ENCODE results near the gene MYO1D.
A peak's percentile ranks its signal among the peaks of the same experiment; 100 is the strongest.

MYO1D gene

GRCh38 chr17:32523017-32523680 is 353.8 kb downstream of the MYO1D start:
- Histone ChIP-seq H3K9me3 (replicated peaks; ENCODE audit: insufficient read depth, low read length) (no peaks in the 10 kb centered on the region), H3K79me2 (ENCODE audit: low read length) (peaks cover 3% of the 10 kb centered on the region; the same call in 1 of the 2 replicates), H2AFZ (ENCODE audit: low read length) (no peak overlapping the region), H3K27ac (ENCODE audit: low read length) (peak overlapping the region; percentile 65), H3K9me2 (replicated peaks; ENCODE audit: insufficient read depth, low read length) (no peaks in the 10 kb centered on the region), H3K27me3 (replicated peaks; ENCODE audit: insufficient read depth, low read length) (no peaks in the 10 kb centered on the region), H3K4me3 (ENCODE audit: low read length) (no peak overlapping the region), H3F3A (ENCODE audit: insufficient read depth, low read length) (peaks cover 18% of the 10 kb centered on the region), H4K20me1 (ENCODE audit: insufficient read depth, low read length) (peaks cover 3% of the 10 kb centered on the region; the same call in 1 of the 2 replicates), H3K36me3 (replicated peaks; ENCODE audit: insufficient read depth, low read length) (no peaks in the 10 kb centered on the region), H3K4me2 (ENCODE audit: low read depth, low read length) (peak overlapping the region; percentile 69), H3K9ac (ENCODE audit: low read length) (peak overlapping the region; percentile 25; the same call in 1 of the 2 replicates), H3K4me1 (ENCODE audit: low read length) (peaks cover 25% of the 10 kb centered on the region)
- no peak for TF ChIP-seq EZH2phosphoT487 (IDR thresholded peaks at IDR 0.05; ENCODE audit: low read length)
- DNase-seq = peak; percentile 89

GRCh38 chr17:32520737-32521404 is 356.1 kb downstream of the MYO1D start:
- H3K79me2 ChIP-seq (ENCODE audit: low read length) = peaks cover 3% of the 10 kb centered on the region; the same call in 1 of the 2 replicates
- H2AFZ ChIP-seq (ENCODE audit: low read length) = no peak overlapping the region
- H3K4me1 ChIP-seq (ENCODE audit: low read length) = peaks cover 25% of the 10 kb centered on the region
- no peaks in the 10 kb centered on the region for H3K27me3 ChIP-seq (replicated peaks; ENCODE audit: insufficient read depth, low read length)
- no peak for TF ChIP-seq EZH2 (optimal IDR thresholded peaks at IDR 0.05; ENCODE audit: low read depth, low read length)
- no peak for TF ChIP-seq EZH2phosphoT487 (IDR thresholded peaks at IDR 0.05; ENCODE audit: low read length)
- TF ChIP-seq CTCF (IDR thresholded peaks at IDR 0.05; ENCODE audit: low read length) = no peak
- peaks cover 18% of the 10 kb centered on the region for H3F3A ChIP-seq (ENCODE audit: insufficient read depth, low read length)
- no peaks in the 10 kb centered on the region for H3K9me3 ChIP-seq (replicated peaks; ENCODE audit: insufficient read depth, low read length)
- no peak for DNase-seq
- H3K27ac ChIP-seq (ENCODE audit: low read length) = no peak overlapping the region
- H3K4me2 ChIP-seq (ENCODE audit: low read depth, low read length) = no peak overlapping the region
- no peak overlapping the region for H3K4me3 ChIP-seq (ENCODE audit: low read length)
- peaks cover 3% of the 10 kb centered on the region; the same call in 1 of the 2 replicates for H4K20me1 ChIP-seq (ENCODE audit: insufficient read depth, low read length)
- no peaks in the 10 kb centered on the region for H3K36me3 ChIP-seq (replicated peaks; ENCODE audit: insufficient read depth, low read length)
- no peak overlapping the region for H3K9ac ChIP-seq (ENCODE audit: low read length)
- H3K9me2 ChIP-seq (replicated peaks; ENCODE audit: insufficient read depth, low read length) = no peaks in the 10 kb centered on the region

GRCh38 chr17:32520104-32520701 is 356.7 kb downstream of the MYO1D start:
- H3K79me2 ChIP-seq (ENCODE audit: low read length) = peaks cover 3% of the 10 kb centered on the region; the same call in 1 of the 2 replicates
- no peaks in the 10 kb centered on the region for H3K36me3 ChIP-seq (replicated peaks; ENCODE audit: insufficient read depth, low read length)
- H3K27ac ChIP-seq (ENCODE audit: low read length) = no peak overlapping the region
- TF ChIP-seq CTCF (IDR thresholded peaks at IDR 0.05; ENCODE audit: low read length) = no peak
- TF ChIP-seq EZH2phosphoT487 (IDR thresholded peaks at IDR 0.05; ENCODE audit: low read length) = no peak
- TF ChIP-seq EZH2 (optimal IDR thresholded peaks at IDR 0.05; ENCODE audit: low read depth, low read length) = no peak
- no peaks in the 10 kb centered on the region for H3K9me2 ChIP-seq (replicated peaks; ENCODE audit: insufficient read depth, low read length)
- H3K9ac ChIP-seq (ENCODE audit: low read length) = no peak overlapping the region
- DNase-seq = no peak
- peaks cover 17% of the 10 kb centered on the region for H3F3A ChIP-seq (ENCODE audit: insufficient read depth, low read length)
- no peaks in the 10 kb centered on the region for H3K9me3 ChIP-seq (replicated peaks; ENCODE audit: insufficient read depth, low read length)
- H3K4me3 ChIP-seq (ENCODE audit: low read length) = no peak overlapping the region
- H3K27me3 ChIP-seq (replicated peaks; ENCODE audit: insufficient read depth, low read length) = no peaks in the 10 kb centered on the region
- no peak overlapping the region for H3K4me2 ChIP-seq (ENCODE audit: low read depth, low read length)
- H4K20me1 ChIP-seq (ENCODE audit: insufficient read depth, low read length) = peaks cover 3% of the 10 kb centered on the region; the same call in 1 of the 2 replicates
- H3K4me1 ChIP-seq (ENCODE audit: low read length) = peaks cover 24% of the 10 kb centered on the region
- no peak overlapping the region for H2AFZ ChIP-seq (ENCODE audit: low read length)

Data from MM.1S (cell line).